SK-N-SH treated with all-trans-retinoic acid at 6 μM for 48 hours (cell line): ENCODE measurements around the gene KCNA1.

Experiments
- ATAC-seq: fragments of 200-7000 bp; cut with Tn5 transposase; 3 replicates; pipeline ENCODE4 v1.9.1; 2020; ENCODE audit warnings: mild to moderate bottlenecking, moderate library complexity
- ARNTL ChIP-seq: fragments of 450-650 bp; formaldehyde crosslinking; IDR thresholded peaks from 2 replicates; pipeline ENCODE4 v1.5.0; 2020; ENCODE audit warnings: low read depth, mild to moderate bottlenecking, moderate library complexity, borderline replicate concordance
- BACH2 ChIP-seq: fragments of 250-450 bp; sonication (Bioruptor Pico); IDR thresholded peaks from 2 replicates; pipeline ENCODE4 v1.9.0; 2021; ENCODE audit warnings: mild to moderate bottlenecking, borderline replicate concordance
- CSDC2 ChIP-seq: fragments of 250-450 bp; sonication (Bioruptor Pico); IDR thresholded peaks from 2 replicates; pipeline ENCODE4 v1.5.0; 2020; ENCODE audit warnings: mild to moderate bottlenecking, moderate library complexity
- CSRNP3 ChIP-seq: fragments of 250-450 bp; sonication (Bioruptor Pico); IDR thresholded peaks from 2 replicates; pipeline ENCODE4 v1.5.1; 2021; ENCODE audit warnings: mild to moderate bottlenecking, moderate library complexity
- ESRRG ChIP-seq: fragments of 250-450 bp; sonication (Bioruptor Pico); IDR thresholded peaks from 2 replicates; pipeline ENCODE4 v1.6.1; 2021; ENCODE audit warnings: mild to moderate bottlenecking
- GLIS3 ChIP-seq: fragments of 250-450 bp; sonication (Bioruptor Pico); IDR thresholded peaks from 2 replicates; pipeline ENCODE4 v1.5.0; 2020; ENCODE audit warnings: mild to moderate bottlenecking, moderate library complexity
- ISL1 ChIP-seq: fragments of 250-450 bp; sonication (Bioruptor Pico); IDR thresholded peaks from 2 replicates; pipeline ENCODE4 v2.1.2; 2022; ENCODE audit warnings: mild to moderate bottlenecking, moderate library complexity
- OSR1 ChIP-seq: fragments of 250-450 bp; sonication (Bioruptor Pico); IDR thresholded peaks from 2 replicates; pipeline ENCODE4 v1.8.0; 2022; ENCODE audit warnings: moderate library complexity, mild to moderate bottlenecking, inconsistent platforms
- PATZ1 ChIP-seq: fragments of 250-450 bp; sonication (Bioruptor Pico); IDR thresholded peaks from 2 replicates; pipeline ENCODE4 v1.8.0; 2020; ENCODE audit warnings: mild to moderate bottlenecking, moderate library complexity, borderline replicate concordance
- POU6F1 ChIP-seq: fragments of 250-450 bp; sonication (Bioruptor Pico); IDR thresholded peaks from 2 replicates; pipeline ENCODE4 v1.8.0; 2021; ENCODE audit warnings: low read depth, mild to moderate bottlenecking, moderate library complexity, borderline replicate concordance
- RARB ChIP-seq: fragments of 250-450 bp; sonication (Bioruptor Pico); IDR thresholded peaks from 2 replicates; pipeline ENCODE4 v1.8.0; 2021; ENCODE audit warnings: mild to moderate bottlenecking, moderate library complexity
- SNAI2 ChIP-seq: fragments of 250-450 bp; sonication (Bioruptor Pico); IDR thresholded peaks from 2 replicates; pipeline ENCODE4 v1.5.0; 2020; ENCODE audit warnings: mild to moderate bottlenecking, moderate library complexity
- TCF4 ChIP-seq: fragments of 250-450 bp; sonication (Bioruptor Pico); IDR thresholded peaks from 2 replicates; pipeline ENCODE4 v1.8.0; 2021; ENCODE audit warnings: mild to moderate bottlenecking, moderate library complexity, borderline replicate concordance
- TOX ChIP-seq: fragments of 250-450 bp; sonication (Bioruptor Pico); IDR thresholded peaks from 2 replicates; pipeline ENCODE4 v1.8.0; 2021; ENCODE audit warnings: mild to moderate bottlenecking, moderate library complexity, borderline replicate concordance
- TSHZ2 ChIP-seq: fragments of 250-450 bp; sonication (Bioruptor Pico); IDR thresholded peaks from 2 replicates; pipeline ENCODE4 v1.5.0; 2020; ENCODE audit warnings: mild to moderate bottlenecking, moderate library complexity
- ZC3H10 ChIP-seq: fragments of 250-450 bp; sonication (Bioruptor Pico); IDR thresholded peaks from 2 replicates; pipeline ENCODE4 v1.5.1; 2021; ENCODE audit warnings: mild to moderate bottlenecking, moderate library complexity
- ZFP3 ChIP-seq: fragments of 250-450 bp; sonication (Bioruptor Pico); IDR thresholded peaks from 2 replicates; pipeline ENCODE4 v1.5.0; 2020; ENCODE audit warnings: mild to moderate bottlenecking, moderate library complexity
- ZFP30 ChIP-seq: fragments of 450-650 bp; formaldehyde crosslinking; IDR thresholded peaks from 2 replicates; pipeline ENCODE4 v1.5.0; 2022; ENCODE audit warnings: mild to moderate bottlenecking, moderate library complexity
- ZNF565 ChIP-seq: fragments of 450-650 bp; formaldehyde crosslinking; conservative IDR thresholded peaks from 2 replicates; pipeline ENCODE4 v1.5.0; 2020; ENCODE audit warnings: low read depth, mild to moderate bottlenecking, moderate library complexity
- ZNF70 ChIP-seq: fragments of 450-650 bp; formaldehyde crosslinking; IDR thresholded peaks from 2 replicates; pipeline ENCODE4 v1.5.0; 2020; ENCODE audit warnings: mild to moderate bottlenecking, moderate library complexity
- ZNF8 ChIP-seq: fragments of 450-650 bp; formaldehyde crosslinking; IDR thresholded peaks from 2 replicates; pipeline ENCODE4 v1.5.0; 2020; ENCODE audit warnings: mild to moderate bottlenecking, moderate library complexity

KCNA1 gene

GRCh38 chr12:4954621-4955354, 45.1 kb downstream of the KCNA1 start:
- ATAC-seq, result no peak
- TF ChIP-seq ISL1 (no peak), ZFP3 (no peak), CSRNP3 (no peak), ARNTL (no peak), CSDC2 (CRISPR knock-in tag) (no peak), TCF4 (no peak), ZNF8 (CRISPR knock-in tag) (no peak), PATZ1 (CRISPR knock-in tag) (no peak), POU6F1 (no peak), ZNF565 (CRISPR knock-in tag) (no peak), ZFP30 (CRISPR knock-in tag) (no peak), ESRRG (no peak), TSHZ2 (CRISPR knock-in tag) (no peak)

- TF ChIP-seq TOX (CRISPR knock-in tag) (no peak), PATZ1 (CRISPR knock-in tag) (no peak), BACH2 (CRISPR knock-in tag) (no peak), ZFP30 (CRISPR knock-in tag) (no peak), TCF4 (no peak), ISL1 (no peak), RARB (no peak)
- ATAC-seq, result peak; percentile 83
Observed at GRCh38 chr12:4956054-4956453, 46.3 kb downstream of the KCNA1 start.

GRCh38 chr12:4956968-4957367, 47.3 kb downstream of the KCNA1 start:
- no peak; the same call in 2 of the 3 replicates for ATAC-seq

GRCh38 chr12:4957761-4958160, 48.1 kb downstream of the KCNA1 start:
- TF ChIP-seq GLIS3 (CRISPR knock-in tag), result no peak
- TF ChIP-seq TSHZ2 (CRISPR knock-in tag), result no peak
- no peak for TF ChIP-seq ISL1
- no peak for TF ChIP-seq CSDC2 (CRISPR knock-in tag)
- no peak for TF ChIP-seq ARNTL
- TF ChIP-seq PATZ1 (CRISPR knock-in tag), result no peak
- no peak for TF ChIP-seq ZNF70 (CRISPR knock-in tag)
- TF ChIP-seq ZC3H10 (CRISPR knock-in tag), result no peak
- TF ChIP-seq SNAI2 (CRISPR knock-in tag), result no peak
- no peak for TF ChIP-seq RARB
- no peak for TF ChIP-seq OSR1 (CRISPR knock-in tag)
- no peak for TF ChIP-seq ZNF565 (CRISPR knock-in tag)
- no peak for TF ChIP-seq ZNF8 (CRISPR knock-in tag)
- no peak for TF ChIP-seq TOX (CRISPR knock-in tag)
- no peak for ATAC-seq

More at GRCh38 chr12:4956968-4957367, 47.3 kb downstream of the KCNA1 start:
- no peak for TF ChIP-seq ZNF8 (CRISPR knock-in tag)
